B cell (primary cell): ENCODE data around the gene CHMP6. TPM values are rescaled to one million over a fixed set of nuclear protein-coding genes. Genes with fewer than 3 reads are reported as not detected.

Experiments used
- ATAC-seq: fragments of 200-7000 bp; cut with Tn5 transposase; one replicate; pipeline ENCODE4 v1.10.0; 2021; ENCODE audit warnings: low read depth, mild to moderate bottlenecking, moderate number of reproducible peaks, moderate library complexity
- CTCF ChIA-PET: fragments of 350-600 bp; sonication (Branson Sonifier 250); formaldehyde crosslinking; loops from one replicate; lab custom pipeline; 2021; ENCODE audit warnings: antibody characterized with exemption, inconsistent platforms; lab: Charles Lee
- POLR2A ChIA-PET: fragments of 350-600 bp; sonication (Branson Sonifier 250); formaldehyde crosslinking; loops from one replicate; lab custom pipeline; 2021; ENCODE audit warnings: antibody characterized with exemption; lab: Charles Lee
- DNase-seq: peaks from one replicate; pipeline ENCODE4 v3.0.0; 2013
- H2AFZ ChIP-seq: 2 replicates; pipeline ENCODE4 v1.6.1; 2012; ENCODE audit warnings: mild to moderate bottlenecking, low read depth, low read length; ENCODE audit not compliant: insufficient read depth, poor library complexity, severe bottlenecking
- H3K27ac ChIP-seq, 2 donors: 1 replicate in 1 of 2; 2 replicates in 1 of 2; pipeline ENCODE4 v1.5.1; 2012 to 2013; ENCODE audit warnings: low read length in 2 of 2, mild to moderate bottlenecking in 2 of 2, moderate library complexity in 1 of 2
- H3K27me3 ChIP-seq, 4 experiments: fragments of 200-600 bp in 1 of 4; sonication (generic) in 1 of 4; replicated peaks in 1 of 4; 1 replicate in 2 of 4; 2 replicates in 2 of 4; pipeline versions ENCODE4 v1.6.1 to v1.7.0; 2013 to 2016; ENCODE audit warnings: low read length in 3 of 4, mild to moderate bottlenecking in 2 of 4, mixed read lengths in 1 of 4, moderate library complexity in 1 of 4; ENCODE audit not compliant: insufficient read depth in 4 of 4, control insufficient read depth in 3 of 4; ENCODE audit errors: control extremely low read depth in 1 of 4
- H3K36me3 ChIP-seq, 2 experiments: replicated peaks in 1 of 2; 1 replicate in 1 of 2; 2 replicates in 1 of 2; pipeline versions ENCODE4 v1.6.1 to v1.7.1; 2013; ENCODE audit warnings: low read length in 1 of 2; ENCODE audit not compliant: insufficient read depth in 2 of 2, control insufficient read depth in 1 of 2; ENCODE audit errors: control extremely low read depth in 1 of 2, extremely low read depth in 1 of 2
- H3K4me1 ChIP-seq, 2 donors: fragments of 200-600 bp in 1 of 2; sonication (generic) in 1 of 2; 1 replicate in 1 of 2; 2 replicates in 1 of 2; pipeline versions ENCODE4 v1.5.1 to v1.6.1; 2013 to 2017; ENCODE audit warnings: low read length in 2 of 2; ENCODE audit not compliant: control insufficient read depth in 2 of 2, insufficient read depth in 2 of 2
- H3K4me2 ChIP-seq: replicated peaks from 2 replicates; pipeline ENCODE3; 2012; ENCODE audit warnings: mild to moderate bottlenecking, low read depth, low read length; ENCODE audit not compliant: poor library complexity, severe bottlenecking
- H3K4me3 ChIP-seq, 5 experiments: fragments of 200-600 bp in 1 of 5; sonication (generic) in 1 of 5; 1 replicate in 3 of 5; 2 replicates in 2 of 5; pipeline versions ENCODE4 v1.5.1 to v1.7.0; 2011 to 2016; ENCODE audit warnings: low read length in 4 of 5, mild to moderate bottlenecking in 4 of 5, low read depth in 2 of 5, control low read depth in 1 of 5, moderate library complexity in 1 of 5; ENCODE audit not compliant: insufficient read depth in 1 of 5; ENCODE audit errors: control extremely low read depth in 1 of 5, extremely low read depth in 1 of 5
- H3K79me2 ChIP-seq: fragments of 200-600 bp; sonication (generic); one replicate; pipeline ENCODE4 v1.6.0; 2016; ENCODE audit warnings: low read length; ENCODE audit not compliant: control insufficient read depth, insufficient read depth
- H3K9ac ChIP-seq: fragments of 200-600 bp; sonication (generic); 2 replicates; pipeline ENCODE4 v1.6.1; 2017; ENCODE audit warnings: mild to moderate bottlenecking, low read length, moderate library complexity
- H3K9me3 ChIP-seq, 3 donors: one replicate each; pipeline versions ENCODE4 v1.6.1 to v1.7.1; 2013; ENCODE audit warnings: low read length in 2 of 3; ENCODE audit not compliant: control insufficient read depth in 2 of 3, insufficient read depth in 1 of 3; ENCODE audit errors: control extremely low read depth in 1 of 3
- H4K20me1 ChIP-seq: 2 replicates; pipeline ENCODE4 v1.6.0; 2012; ENCODE audit warnings: mild to moderate bottlenecking, low read length; ENCODE audit not compliant: insufficient read depth, control insufficient read depth, poor library complexity, severe bottlenecking
- H3K27ac Mint-ChIP-seq: one replicate; pipeline ENCODE4 v1.8.0; 2021; ENCODE audit warnings: mixed read lengths
- H3K27me3 Mint-ChIP-seq: one replicate; pipeline ENCODE4 v1.8.0; 2021; ENCODE audit warnings: mixed read lengths
- H3K4me1 Mint-ChIP-seq: one replicate; pipeline ENCODE4 v1.8.0; 2021; ENCODE audit warnings: mixed read lengths
- H3K4me3 Mint-ChIP-seq: one replicate; pipeline ENCODE4 v1.8.0; 2021; ENCODE audit warnings: mixed read lengths
- H3K9me3 Mint-ChIP-seq: one replicate; pipeline ENCODE4 v1.8.0; 2022; ENCODE audit warnings: mixed read lengths; ENCODE audit not compliant: insufficient read depth
- EZH2 ChIP-seq: IDR thresholded peaks from 2 replicates; pipeline ENCODE4 v1.6.1; 2012; ENCODE audit warnings: borderline replicate concordance, low read depth, mild to moderate bottlenecking, moderate library complexity, low read length; ENCODE audit not compliant: insufficient read depth, poor library complexity, severe bottlenecking
- WGBS: methylation state at CpG from one replicate; pipeline ENCODE4 v1.1.5; 2013; ENCODE audit warnings: missing lambda C conversion rate; ENCODE audit not compliant: insufficient coverage; 5-methylcytosine and 5-hydroxymethylcytosine counted together
- intact Hi-C: fragments of 100-400 bp; cut with micrococcal nuclease; formaldehyde crosslinking; loops from one replicate; pipeline ENCODE4 v1.10.0; 2022
- polyA plus RNA-seq: library from polyadenylated mRNA; depleted of rRNA; stranded (reverse); fragments of >200 nt; gene quantifications from 2 replicates; pipeline ENCODE4 v1.2.3, GENCODE V29; 2012
- total RNA-seq, 2 donors: library from RNA; stranded (reverse); fragments of 120-200 nt in 1 of 2; gene quantifications; 1 replicate in 1 of 2; 2 replicates in 1 of 2; pipeline versions ENCODE4 v1.2.3 to v1.2.4, GENCODE V29; 2013 to 2022
- TF ChIP-seq, protein P1 (sequence below): fragments of 200-600 bp; IDR thresholded peaks from one replicate; pipeline ENCODE4 v1.8.0; 2022; ENCODE audit warnings: antibody characterized with exemption, mild to moderate bottlenecking

Gene CHMP6
- total and polyA plus RNA-seq, 2 donors (not counting 1 experiment from before 2014, with no cell fraction given), result 21.2 to 46.2 TPM

DNA sequence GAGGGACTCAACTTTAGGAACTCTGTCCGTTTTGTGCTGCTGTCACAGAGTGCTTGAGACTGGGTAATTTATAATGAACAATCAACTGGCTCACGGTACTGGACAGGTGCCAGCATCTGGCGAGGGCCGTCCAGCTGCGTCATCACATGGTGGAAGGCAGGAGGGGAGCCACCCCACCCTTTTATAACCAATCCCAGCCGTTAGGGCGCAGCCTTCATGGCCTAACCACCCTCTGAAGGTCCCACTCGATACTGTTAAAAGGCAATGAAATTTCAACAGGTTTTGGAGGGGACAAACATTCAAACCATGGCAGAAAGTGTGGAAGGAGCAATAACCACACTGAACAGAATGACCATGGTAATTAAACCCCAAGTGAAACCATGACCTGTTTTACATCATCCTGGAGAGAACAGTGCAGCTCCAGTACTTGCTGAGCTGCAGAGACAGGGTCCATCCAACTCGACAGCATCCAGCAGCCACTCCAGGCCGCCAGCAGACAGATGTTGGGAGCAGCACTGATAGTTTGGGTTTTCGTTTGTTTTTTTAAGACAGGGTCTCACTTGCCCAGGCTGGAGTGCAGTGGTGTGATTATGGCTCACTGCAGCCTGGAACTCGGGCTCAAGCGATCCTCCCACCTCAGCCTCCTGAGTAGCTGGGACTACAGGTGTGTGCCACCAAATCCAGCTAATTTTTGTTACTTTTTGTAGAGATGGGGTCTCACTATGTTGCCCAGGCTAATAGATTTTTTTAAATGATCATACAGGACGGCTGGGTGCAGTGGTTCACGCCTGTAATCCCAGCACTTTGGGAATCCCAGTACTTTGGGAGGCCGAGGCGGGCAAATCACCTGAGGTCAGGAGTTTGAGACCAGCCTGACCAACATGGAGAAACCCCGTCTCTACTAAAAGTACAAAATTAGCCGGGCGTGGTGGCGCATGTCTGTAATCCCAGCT lies 11.0 kb downstream of the CHMP6 start:
- TF ChIP-seq EZH2, result no peak
- TF ChIP-seq, protein P1, sequence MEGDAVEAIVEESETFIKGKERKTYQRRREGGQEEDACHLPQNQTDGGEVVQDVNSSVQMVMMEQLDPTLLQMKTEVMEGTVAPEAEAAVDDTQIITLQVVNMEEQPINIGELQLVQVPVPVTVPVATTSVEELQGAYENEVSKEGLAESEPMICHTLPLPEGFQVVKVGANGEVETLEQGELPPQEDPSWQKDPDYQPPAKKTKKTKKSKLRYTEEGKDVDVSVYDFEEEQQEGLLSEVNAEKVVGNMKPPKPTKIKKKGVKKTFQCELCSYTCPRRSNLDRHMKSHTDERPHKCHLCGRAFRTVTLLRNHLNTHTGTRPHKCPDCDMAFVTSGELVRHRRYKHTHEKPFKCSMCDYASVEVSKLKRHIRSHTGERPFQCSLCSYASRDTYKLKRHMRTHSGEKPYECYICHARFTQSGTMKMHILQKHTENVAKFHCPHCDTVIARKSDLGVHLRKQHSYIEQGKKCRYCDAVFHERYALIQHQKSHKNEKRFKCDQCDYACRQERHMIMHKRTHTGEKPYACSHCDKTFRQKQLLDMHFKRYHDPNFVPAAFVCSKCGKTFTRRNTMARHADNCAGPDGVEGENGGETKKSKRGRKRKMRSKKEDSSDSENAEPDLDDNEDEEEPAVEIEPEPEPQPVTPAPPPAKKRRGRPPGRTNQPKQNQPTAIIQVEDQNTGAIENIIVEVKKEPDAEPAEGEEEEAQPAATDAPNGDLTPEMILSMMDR, result no peak
- Histone ChIP-seq H3K4me1 (peaks cover 12 to 13% of the 10 kb centered on the region in 2 donors), H3K79me2 (no peaks in the 10 kb centered on the region), H3K36me3 (peaks cover 0 to 18% of the 10 kb centered on the region in 2 experiments), H4K20me1 (no peaks in the 10 kb centered on the region), H3K9me3 (peaks cover 0 to 6% (median 0%) of the 10 kb centered on the region in 3 donors), H3K4me3 (no peak overlapping the region), H2AFZ (no peak overlapping the region), H3K9ac (no peak overlapping the region), H3K27me3 (peaks cover 0 to 27% (median 11%) of the 10 kb centered on the region in 4 experiments), H3K4me2 (no peak overlapping the region), H3K27ac (no peak overlapping the region)
- WGBS, result 54% methylated on average over 11 of the region's 21 CpGs
- DNase-seq (peak; percentile 8), ATAC-seq (no peak)
- H3K4me3 Mint-ChIP-seq, result no peak overlapping the region
- peaks cover 26% of the 10 kb centered on the region for H3K27me3 Mint-ChIP-seq
- ChIA-PET POLR2A (interaction anchor here (0.6 kb wide), 1 partner anchor 15 kb away, joined by 3 read pairs; no protein-coding TSS in a partner anchor), CTCF (interaction anchor here (1.0 to 1.7 kb wide), 2 partner anchors 14 to 18 kb away, joined by 3 to 4 read pairs; no protein-coding TSS in a partner anchor)
- no peak overlapping the region for H3K27ac Mint-ChIP-seq
- intact Hi-C loops, result no loop called here
- peaks cover 11% of the 10 kb centered on the region for H3K4me1 Mint-ChIP-seq
- H3K9me3 Mint-ChIP-seq, result no peaks in the 10 kb centered on the region
